Skeletal muscle satellite cell (primary cell): ENCODE data around the gene ZNF69.
"Not testable (repeated sequence)": the region's sequence is repeated elsewhere in the genome, so short reads cannot be mapped to it uniquely, and the experiment has no call there.

Experiments
- H3K27me3 ChIP-seq: 2 replicates; pipeline ENCODE4 v1.7.0; 2013; ENCODE audit warnings: low read length; ENCODE audit not compliant: control insufficient read depth, insufficient read depth
- H3K36me3 ChIP-seq: 2 replicates; pipeline ENCODE4 v1.7.0; 2013; ENCODE audit warnings: mild to moderate bottlenecking, control low read depth, low read length; ENCODE audit not compliant: insufficient read depth
- H3K4me1 ChIP-seq: 2 replicates; pipeline ENCODE4 v1.7.0; 2013; ENCODE audit warnings: low read length; ENCODE audit not compliant: control insufficient read depth, insufficient read depth
- H3K4me2 ChIP-seq: 2 replicates; pipeline ENCODE4 v1.7.0; 2013; ENCODE audit warnings: mild to moderate bottlenecking, low read length
- H3K4me3 ChIP-seq: 2 replicates; pipeline ENCODE4 v1.7.0; 2013; ENCODE audit warnings: low read length
- H3K9ac ChIP-seq: 2 replicates; pipeline ENCODE4 v1.7.0; 2013; ENCODE audit warnings: mild to moderate bottlenecking, low read depth, low read length, moderate library complexity
- H3K9me3 ChIP-seq: replicated peaks from 2 replicates; pipeline ENCODE4 v1.7.0; 2013; ENCODE audit warnings: mild to moderate bottlenecking, control low read depth, low read length

The ZNF69 gene

DNA sequence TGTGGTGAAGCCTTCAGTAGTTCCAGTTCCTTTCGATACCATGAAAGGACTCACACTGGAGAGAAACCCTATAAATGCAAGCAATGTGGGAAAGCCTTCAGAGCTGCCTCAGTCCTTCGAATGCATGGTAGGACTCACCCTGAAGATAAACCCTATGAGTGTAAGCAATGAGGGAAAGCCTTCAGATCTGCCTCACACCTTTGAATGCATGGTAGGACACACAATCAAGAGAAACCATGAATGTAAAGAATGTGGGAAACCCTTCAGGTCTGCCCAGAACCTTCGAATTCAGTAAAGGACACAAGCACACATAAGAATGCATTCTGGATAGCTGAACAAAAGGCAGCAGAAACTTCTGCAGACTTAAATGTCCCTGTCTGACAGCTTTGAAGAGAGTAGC lies 18.3 kb downstream of the ZNF69 start:
- no peak overlapping the region for H3K4me2 ChIP-seq
- no peak overlapping the region for H3K4me3 ChIP-seq
- H3K9ac ChIP-seq: no peak overlapping the region
- peaks cover 27% of the 10 kb centered on the region for H3K36me3 ChIP-seq
- H3K4me1 ChIP-seq: no peaks in the 10 kb centered on the region
- peaks cover 21% of the 10 kb centered on the region for H3K9me3 ChIP-seq
- no peaks in the 10 kb centered on the region for H3K27me3 ChIP-seq

DNA sequence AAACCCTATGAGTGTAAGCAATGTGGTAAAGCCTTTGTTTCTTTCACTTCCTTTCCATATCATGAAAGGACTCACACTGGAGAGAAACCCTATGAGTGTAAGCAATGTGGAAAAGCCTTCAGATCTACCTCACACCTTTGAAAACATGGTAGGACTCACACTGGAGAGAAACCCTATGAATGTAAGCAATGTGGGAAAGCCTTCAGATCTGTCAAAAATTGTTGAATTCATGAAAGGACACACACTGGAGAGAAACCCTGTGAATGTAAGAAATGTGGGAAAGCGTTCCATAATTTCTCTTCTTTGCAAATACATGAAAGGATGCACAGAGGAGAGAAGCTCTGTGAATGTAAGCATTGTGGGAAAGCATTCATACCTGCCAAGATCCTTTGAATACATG lies 24.4 kb downstream of the ZNF69 start:
- H3K36me3 ChIP-seq, H3K27me3 ChIP-seq, H3K4me3 ChIP-seq, H3K4me2 ChIP-seq, H3K9ac ChIP-seq, H3K4me1 ChIP-seq: not testable (repeated sequence)
- peaks cover 15% of the 10 kb centered on the region for H3K9me3 ChIP-seq

DNA sequence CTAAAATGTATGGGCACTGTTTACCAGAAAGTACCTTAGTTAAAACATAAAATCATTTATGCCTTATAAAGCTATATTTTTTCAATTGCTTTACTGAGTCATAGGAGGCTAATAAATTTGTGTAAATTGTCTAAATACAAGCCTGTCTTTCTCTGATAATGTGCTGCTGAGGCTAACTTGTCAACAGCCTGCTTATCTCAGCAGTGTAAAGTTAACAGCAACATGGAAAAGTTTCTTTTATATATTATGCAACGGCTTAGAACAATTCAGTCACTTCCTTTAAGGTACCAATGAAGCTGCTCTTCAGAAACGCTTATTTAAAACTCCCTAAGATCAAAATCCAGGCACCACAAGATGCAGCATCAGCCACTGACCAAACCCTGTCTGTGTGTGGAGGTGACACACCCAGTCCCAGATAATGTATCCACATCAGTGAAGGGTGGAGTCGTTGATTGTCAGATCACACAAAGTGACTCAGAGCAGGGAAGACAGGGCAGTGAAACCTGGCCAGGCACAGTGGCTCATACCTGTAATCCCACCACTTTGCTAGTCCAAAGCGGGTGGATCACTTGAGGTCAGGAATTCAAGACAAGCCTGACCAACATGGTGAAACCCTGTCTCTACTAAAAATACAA lies 27.0 kb downstream of the ZNF69 start:
- not testable (repeated sequence) for H3K4me3 ChIP-seq, H3K9ac ChIP-seq, H3K36me3 ChIP-seq, H3K4me2 ChIP-seq, H3K4me1 ChIP-seq, H3K27me3 ChIP-seq
- H3K9me3 ChIP-seq: peaks cover 15% of the 10 kb centered on the region

DNA sequence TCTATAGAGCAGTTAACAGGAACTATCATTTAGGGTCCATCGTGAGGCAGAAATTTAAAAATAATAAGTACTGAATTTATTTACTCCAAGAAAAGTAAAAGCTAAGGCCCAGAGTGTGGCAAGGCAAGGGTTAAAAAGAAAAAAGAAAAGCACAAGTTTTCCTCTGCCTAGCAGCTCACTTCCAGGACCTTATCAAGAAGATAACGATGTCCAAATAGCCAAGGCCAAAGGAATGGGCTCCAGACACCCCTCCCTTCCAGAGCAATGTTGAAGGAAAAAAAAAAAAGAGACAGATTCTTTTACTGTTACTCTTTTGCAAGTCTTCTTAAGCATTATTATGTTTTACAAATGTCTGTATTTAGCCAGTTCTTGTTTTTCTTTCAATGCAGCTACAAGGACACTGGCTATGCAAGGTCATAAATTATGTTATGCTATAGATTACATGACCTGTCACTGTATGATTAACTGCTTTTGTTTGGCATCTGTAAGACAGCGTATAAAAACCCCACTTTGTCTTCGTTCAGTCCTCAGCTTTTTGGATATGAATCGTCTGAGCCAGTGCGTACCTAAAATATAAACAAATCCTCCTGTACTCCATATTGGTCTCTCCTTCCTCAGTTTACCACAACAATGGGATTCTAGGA lies 34.4 kb downstream of the ZNF69 start:
- H3K4me1 ChIP-seq: peaks cover 8% of the 10 kb centered on the region
- H3K4me3 ChIP-seq: no peak overlapping the region
- H3K9ac ChIP-seq: no peak overlapping the region
- no peaks in the 10 kb centered on the region for H3K36me3 ChIP-seq
- no peak overlapping the region for H3K4me2 ChIP-seq
- H3K9me3 ChIP-seq: no peaks in the 10 kb centered on the region
- H3K27me3 ChIP-seq: no peaks in the 10 kb centered on the region

DNA sequence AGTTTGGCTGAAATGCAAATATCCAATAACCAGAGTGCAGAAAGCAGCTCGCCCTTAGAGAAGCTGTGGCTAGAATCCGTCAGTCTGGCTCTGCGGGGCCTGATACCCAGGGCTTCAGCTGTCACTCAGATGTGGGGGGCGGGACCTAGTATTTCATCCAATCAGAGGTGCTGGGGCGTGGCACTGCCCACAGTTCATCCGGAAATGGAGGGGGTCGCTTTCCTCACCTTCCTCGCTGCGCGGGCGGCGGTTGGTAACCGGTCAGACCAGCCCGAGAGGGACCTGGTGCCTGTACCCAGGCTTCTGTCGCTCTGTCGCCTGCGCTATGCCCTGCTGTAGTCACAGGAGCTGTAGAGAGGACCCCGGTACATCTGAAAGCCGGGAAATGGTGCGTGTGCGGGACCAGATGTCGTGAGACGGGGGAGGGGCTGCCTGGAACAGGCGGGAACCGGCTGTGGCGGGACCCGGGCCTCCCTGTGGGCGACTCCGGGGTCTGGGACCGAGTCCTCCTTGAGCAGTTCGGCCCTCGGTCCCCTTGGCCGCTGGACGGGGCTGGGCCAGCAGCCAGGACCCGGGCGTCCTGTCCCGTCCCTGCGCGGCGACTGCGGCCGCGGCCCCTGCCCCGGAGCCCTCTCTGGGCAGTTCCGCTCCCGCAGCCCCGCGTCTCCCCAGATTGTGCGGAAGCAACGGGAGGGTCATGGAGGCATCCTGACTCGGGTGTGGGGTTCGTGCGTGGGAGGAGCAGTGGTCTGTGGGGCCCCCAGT lies 37.5 kb downstream of the ZNF69 start, which contains the start of gene ZNF700:
ZNF700 (plus strand) TSS at position 222 of the 765 bp plus-strand sequence; CDS start at position 326, 104 bp downstream.
- Histone ChIP-seq H3K4me1 (peaks cover 8% of the 10 kb centered on the region), H3K27me3 (no peaks in the 10 kb centered on the region), H3K4me3 (peak within 1 kb of the TSS; percentile 99), H3K9me3 (no peaks in the 10 kb centered on the region), H3K4me2 (peak within 1 kb of the TSS; percentile 100), H3K9ac (peak within 1 kb of the TSS; percentile 96), H3K36me3 (no peaks in the 10 kb centered on the region)

DNA sequence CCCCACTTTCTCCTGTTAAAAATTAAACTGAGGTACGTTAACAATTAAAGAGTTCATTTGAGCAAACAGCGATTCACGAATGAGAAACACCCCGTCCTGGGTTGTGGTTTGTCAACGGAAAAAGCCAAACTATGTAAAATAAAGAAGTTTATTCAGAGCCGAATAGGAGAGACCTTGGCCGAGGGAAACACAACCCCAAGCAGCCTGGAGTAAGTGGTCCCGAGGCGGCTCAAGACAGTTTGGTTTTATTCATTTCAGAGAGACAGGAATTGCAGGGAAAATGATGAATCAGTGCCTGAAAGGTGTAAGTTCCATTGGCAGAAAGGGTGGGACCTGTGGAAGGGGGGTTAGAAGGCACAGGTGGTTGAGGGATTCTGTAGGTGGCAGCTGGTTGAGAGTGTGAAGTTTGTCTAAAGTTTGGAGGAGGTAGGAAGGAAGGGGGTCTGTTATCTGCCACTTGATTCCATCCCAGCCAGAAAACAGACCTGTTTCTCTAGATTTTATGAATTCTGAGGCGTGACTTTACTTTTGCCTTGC lies 38.1 kb downstream of the ZNF69 start:
- not testable (repeated sequence) for H3K27me3 ChIP-seq, H3K36me3 ChIP-seq, H3K4me1 ChIP-seq, H3K9me3 ChIP-seq
- Histone ChIP-seq H3K9ac (peak overlapping the region; percentile 96), H3K4me2 (peak overlapping the region; percentile 100), H3K4me3 (peak overlapping the region; percentile 99)

DNA sequence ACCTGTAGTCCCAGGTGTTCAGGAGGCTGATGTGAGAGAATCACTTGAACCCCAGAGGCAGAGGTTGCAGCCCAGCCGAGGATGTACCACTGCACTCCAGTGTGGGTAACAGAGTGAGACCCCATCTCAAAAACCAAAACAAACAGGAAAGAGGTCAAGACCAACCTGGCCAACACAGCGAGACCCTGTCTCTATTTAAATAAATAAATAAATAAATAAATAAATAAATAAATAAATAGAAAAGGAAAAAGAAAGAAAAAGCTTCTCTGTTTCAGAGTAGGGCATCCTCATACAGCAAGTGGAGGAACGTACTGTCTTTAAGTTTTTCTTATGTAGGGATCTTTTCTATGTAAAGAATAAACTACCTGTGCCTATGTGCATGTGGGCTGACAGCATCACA lies 39.6 kb downstream of the ZNF69 start:
- Histone ChIP-seq H3K9ac (no peak overlapping the region), H3K9me3 (no peaks in the 10 kb centered on the region), H3K4me3 (no peak overlapping the region), H3K36me3 (no peaks in the 10 kb centered on the region), H3K27me3 (no peaks in the 10 kb centered on the region), H3K4me2 (no peak overlapping the region), H3K4me1 (peaks cover 15% of the 10 kb centered on the region)

DNA sequence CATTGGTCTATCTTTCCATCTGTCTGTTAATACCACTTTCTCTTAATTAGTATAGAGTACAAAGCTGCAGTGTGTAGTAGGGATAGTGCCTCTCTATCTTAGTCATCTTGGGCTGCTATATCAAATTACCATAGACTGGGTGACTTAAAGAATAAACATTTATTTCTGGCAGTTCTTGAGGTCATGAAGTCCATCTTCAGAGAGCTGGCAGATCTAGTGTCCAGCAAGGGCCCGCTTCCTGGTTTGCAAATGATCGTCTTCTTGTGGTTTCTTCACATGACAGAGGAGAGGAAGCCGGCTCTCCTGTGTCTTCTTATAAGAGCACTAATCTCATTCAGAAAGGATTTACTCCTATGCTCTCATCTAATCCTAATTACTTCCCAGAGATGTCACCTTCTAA lies 43.5 kb downstream of the ZNF69 start:
- Histone ChIP-seq H3K27me3 (no peaks in the 10 kb centered on the region), H3K9me3 (no peaks in the 10 kb centered on the region), H3K4me3 (no peak overlapping the region), H3K4me2 (peak overlapping the region; percentile 28), H3K9ac (no peak overlapping the region), H3K4me1 (peaks cover 7% of the 10 kb centered on the region), H3K36me3 (no peaks in the 10 kb centered on the region)

DNA sequence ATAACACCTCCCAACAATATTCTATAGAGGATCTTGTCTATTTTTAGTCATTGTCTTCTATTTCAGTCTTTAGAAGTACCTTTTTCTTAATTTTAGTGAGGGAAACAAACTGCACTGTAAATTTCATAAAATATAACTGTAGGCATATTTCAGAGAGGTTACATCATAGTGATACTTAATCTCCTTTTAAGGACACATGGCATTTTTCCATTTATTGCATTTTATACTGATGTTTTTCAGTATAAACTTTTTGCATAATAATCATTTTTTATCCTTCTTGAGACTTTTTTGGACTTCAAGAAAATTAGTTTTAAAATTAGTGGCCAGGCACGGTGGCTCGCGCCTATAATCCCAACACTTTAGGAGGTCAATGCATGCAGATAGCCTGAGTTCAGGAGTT lies 43.9 kb downstream of the ZNF69 start:
- H3K9ac ChIP-seq: no peak overlapping the region
- peak overlapping the region; percentile 28 for H3K4me2 ChIP-seq
- no peaks in the 10 kb centered on the region for H3K27me3 ChIP-seq
- no peaks in the 10 kb centered on the region for H3K36me3 ChIP-seq
- peaks cover 7% of the 10 kb centered on the region for H3K4me1 ChIP-seq
- no peak overlapping the region for H3K4me3 ChIP-seq
- H3K9me3 ChIP-seq: no peaks in the 10 kb centered on the region

DNA sequence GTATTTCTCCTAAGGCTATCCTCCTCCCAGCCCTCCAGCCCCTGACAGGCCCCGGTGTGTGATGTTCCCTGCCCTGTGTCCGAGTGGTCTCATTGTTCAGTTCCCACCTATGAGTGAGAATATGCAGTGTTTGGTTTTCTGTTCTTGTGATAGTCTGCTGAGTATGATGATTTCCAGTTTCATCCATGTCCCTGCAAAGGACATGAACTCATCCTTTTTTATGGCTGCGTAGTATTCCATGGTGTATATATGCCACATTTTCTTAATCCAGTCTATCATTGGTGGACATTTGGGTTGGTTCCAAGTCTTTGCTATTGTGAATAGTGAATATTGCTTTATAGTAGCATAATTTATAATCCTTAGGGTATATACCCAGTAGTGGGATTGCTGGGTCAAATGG lies 48.2 kb downstream of the ZNF69 start:
- not testable (repeated sequence) for H3K4me2 ChIP-seq, H3K36me3 ChIP-seq, H3K27me3 ChIP-seq, H3K9ac ChIP-seq, H3K9me3 ChIP-seq, H3K4me1 ChIP-seq, H3K4me3 ChIP-seq

DNA sequence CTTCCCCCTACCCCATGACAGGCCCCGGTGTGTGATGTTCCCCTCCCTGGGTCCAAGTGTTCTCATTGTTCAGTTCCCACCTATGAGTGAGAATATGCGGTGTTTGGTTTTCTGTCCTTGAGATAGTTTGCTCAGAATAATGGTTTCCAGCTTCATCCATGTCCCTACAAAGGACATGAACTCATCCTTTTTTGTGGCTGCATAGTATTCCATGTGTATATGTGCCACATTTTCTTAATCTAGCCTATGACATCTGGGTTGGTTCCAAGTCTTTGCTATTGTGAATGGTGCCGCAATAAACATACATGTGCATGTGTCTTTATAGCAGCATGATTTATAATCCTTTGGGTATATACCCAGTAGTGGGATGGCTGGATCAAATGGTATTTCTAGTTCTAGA lies 50.8 kb downstream of the ZNF69 start:
- Histone ChIP-seq H3K36me3 (peaks cover 12% of the 10 kb centered on the region), H3K9me3 (peaks cover 16% of the 10 kb centered on the region)
- not testable (repeated sequence) for H3K4me2 ChIP-seq, H3K4me3 ChIP-seq, H3K4me1 ChIP-seq, H3K9ac ChIP-seq, H3K27me3 ChIP-seq
